CD14-positive monocyte (primary cell): ENCODE measurements around the gene LZTR1. TPM values are rescaled to one million over a fixed set of nuclear protein-coding genes. Genes with fewer than 3 reads are reported as not detected.

Experiments used
- DNase-seq, 3 donors: peaks; one replicate each; pipeline ENCODE4 v3.0.0-alpha.2; 2011 to 2022
- H2AFZ ChIP-seq: 2 replicates; pipeline ENCODE4 v1.6.0; 2012; ENCODE audit warnings: mild to moderate bottlenecking, low read depth, low read length, inconsistent platforms; ENCODE audit not compliant: insufficient read depth, poor library complexity, severe bottlenecking
- H3K27ac ChIP-seq, 2 donors: 1 replicate in 1 of 2; 2 replicates in 1 of 2; pipeline ENCODE4 v1.5.1; 2012 to 2013; ENCODE audit warnings: low read length in 2 of 2, control low read depth in 1 of 2, inconsistent platforms in 1 of 2, low read depth in 1 of 2, mild to moderate bottlenecking in 1 of 2
- H3K27me3 ChIP-seq, 2 donors: one replicate each; pipeline versions ENCODE4 v1.6.0 to v1.6.1; 2011 to 2013; ENCODE audit warnings: low read length in 2 of 2; ENCODE audit not compliant: control insufficient read depth in 2 of 2, insufficient read depth in 2 of 2
- H3K36me3 ChIP-seq, 2 donors: replicated peaks in 1 of 2; 1 replicate in 1 of 2; 2 replicates in 1 of 2; pipeline versions ENCODE4 v1.5.1 to v1.6.1; 2012 to 2013; ENCODE audit warnings: low read length in 2 of 2, control low read depth in 1 of 2, inconsistent platforms in 1 of 2, mild to moderate bottlenecking in 1 of 2; ENCODE audit not compliant: insufficient read depth in 2 of 2, control insufficient read depth in 1 of 2
- H3K4me1 ChIP-seq, 2 donors: 1 replicate in 1 of 2; 2 replicates in 1 of 2; pipeline versions ENCODE4 v1.5.1 to v1.6.1; 2012 to 2013; ENCODE audit warnings: low read length in 2 of 2, control low read depth in 1 of 2, inconsistent platforms in 1 of 2, mild to moderate bottlenecking in 1 of 2, moderate library complexity in 1 of 2; ENCODE audit not compliant: insufficient read depth in 2 of 2, control insufficient read depth in 1 of 2
- H3K4me2 ChIP-seq: replicated peaks from 2 replicates; pipeline ENCODE3; 2012; ENCODE audit warnings: low read length, moderate library complexity, mild to moderate bottlenecking; ENCODE audit not compliant: poor library complexity, severe bottlenecking; ENCODE audit errors: extremely low read depth
- H3K4me3 ChIP-seq, 3 experiments: fragments of 200-600 bp in 1 of 3; sonication (generic) in 1 of 3; replicated peaks in 1 of 3; 1 replicate in 2 of 3; 2 replicates in 1 of 3; pipeline ENCODE4 v1.5.1; 2011 to 2013; ENCODE audit warnings: low read length in 3 of 3, mild to moderate bottlenecking in 3 of 3, control low read depth in 2 of 3, low read depth in 2 of 3, inconsistent platforms in 1 of 3, moderate library complexity in 1 of 3
- H3K79me2 ChIP-seq: 2 replicates; pipeline ENCODE4 v1.6.0; 2012; ENCODE audit warnings: mild to moderate bottlenecking, control low read depth, inconsistent platforms, low read length, moderate library complexity; ENCODE audit not compliant: insufficient read depth
- H3K9ac ChIP-seq: 2 replicates; pipeline ENCODE4 v1.6.0; 2017; ENCODE audit warnings: low read length, mild to moderate bottlenecking; ENCODE audit not compliant: insufficient read depth, poor library complexity, severe bottlenecking
- H3K9me3 ChIP-seq, 2 donors: replicated peaks in 1 of 2; 1 replicate in 1 of 2; 2 replicates in 1 of 2; pipeline versions ENCODE4 v1.5.1 to v1.6.1; 2012 to 2013; ENCODE audit warnings: low read length in 2 of 2, control low read depth in 1 of 2; ENCODE audit not compliant: control insufficient read depth in 1 of 2, insufficient read depth in 1 of 2
- H4K20me1 ChIP-seq: 2 replicates; pipeline ENCODE4 v1.6.0; 2012; ENCODE audit warnings: mild to moderate bottlenecking, low read length, control low read depth, moderate library complexity; ENCODE audit not compliant: insufficient read depth
- H3K27ac Mint-ChIP-seq, 7 donors: one replicate each; pipeline ENCODE4 v1.8.0; 2020; ENCODE audit warnings: mild to moderate bottlenecking in 7 of 7, mixed read lengths in 7 of 7, moderate library complexity in 6 of 7, inconsistent platforms in 2 of 7
- H3K27me3 Mint-ChIP-seq, 3 donors: one replicate each; pipeline ENCODE4 v1.8.0; 2021 to 2022; ENCODE audit warnings: low read depth in 3 of 3, mild to moderate bottlenecking in 3 of 3, mixed read lengths in 3 of 3, moderate library complexity in 3 of 3, inconsistent platforms in 1 of 3
- H3K36me3 Mint-ChIP-seq, 2 donors: one replicate each; pipeline ENCODE4 v1.8.0; 2020; ENCODE audit warnings: mixed read lengths in 2 of 2, inconsistent platforms in 1 of 2, mild to moderate bottlenecking in 1 of 2
- H3K4me1 Mint-ChIP-seq: one replicate; pipeline ENCODE4 v1.8.0; 2020; ENCODE audit warnings: mild to moderate bottlenecking, mixed read lengths
- H3K4me3 Mint-ChIP-seq, 2 donors: one replicate each; pipeline ENCODE4 v1.8.0; 2020; ENCODE audit warnings: mild to moderate bottlenecking in 2 of 2, mixed read lengths in 2 of 2, moderate library complexity in 1 of 2
- H3K9me3 Mint-ChIP-seq, 7 donors: one replicate each; pipeline ENCODE4 v1.8.0; 2020 to 2022; ENCODE audit warnings: mixed read lengths in 7 of 7, mild to moderate bottlenecking in 6 of 7, moderate library complexity in 6 of 7, inconsistent platforms in 2 of 7
- WGBS: methylation state at CpG from one replicate; pipeline ENCODE4 v1.1.5; 2013; ENCODE audit warnings: missing lambda C conversion rate; ENCODE audit not compliant: insufficient coverage; 5-methylcytosine and 5-hydroxymethylcytosine counted together
- intact Hi-C, 2 donors: fragments of 100-400 bp; cut with micrococcal nuclease; formaldehyde crosslinking; loops; one replicate each; pipeline versions ENCODE4 v1.15.0 to v1.15.1; 2023
- polyA plus RNA-seq, 3 donors: library from polyadenylated mRNA; depleted of rRNA in 1 of 3; unstranded in 2 of 3; stranded (reverse) in 1 of 3; fragments of 300-500 nt in 2 of 3; fragments of >200 nt in 1 of 3; fragmentation: Illumina TruSeq in 2 of 3; gene quantifications; 1 replicate in 2 of 3; 2 replicates in 1 of 3; pipeline ENCODE4 v1.2.3, GENCODE V29; 2012 to 2021
- TF ChIP-seq, protein P1 (sequence below): fragments of 200-600 bp; IDR thresholded peaks from one replicate; pipeline ENCODE4 v1.8.0; 2022; ENCODE audit warnings: antibody characterized with exemption, mild to moderate bottlenecking

Gene LZTR1
- polyA plus RNA-seq, 3 donors: 7.1 to 63.3 (median 11.5) TPM

DNA sequence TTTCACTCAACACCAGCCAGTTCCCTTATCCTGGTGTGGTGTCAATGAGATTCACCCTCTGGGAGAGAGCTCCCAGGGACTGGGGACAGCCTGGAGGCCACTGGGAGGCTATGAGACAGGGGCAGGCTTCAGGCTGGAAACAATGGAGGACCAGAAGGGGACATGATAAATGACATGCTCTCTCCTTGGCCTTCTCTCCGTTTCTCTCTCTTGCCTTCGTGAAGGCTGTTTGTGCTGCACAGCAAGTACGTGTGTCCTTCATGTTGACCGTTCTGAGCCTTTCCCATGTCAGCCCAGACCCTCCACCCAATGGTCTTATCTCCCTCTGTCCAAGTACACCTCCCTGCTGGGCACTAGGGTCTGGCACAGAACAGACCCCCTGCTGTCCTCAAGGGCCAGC, 1.6 kb upstream of the LZTR1 start:
- TF ChIP-seq, protein P1, sequence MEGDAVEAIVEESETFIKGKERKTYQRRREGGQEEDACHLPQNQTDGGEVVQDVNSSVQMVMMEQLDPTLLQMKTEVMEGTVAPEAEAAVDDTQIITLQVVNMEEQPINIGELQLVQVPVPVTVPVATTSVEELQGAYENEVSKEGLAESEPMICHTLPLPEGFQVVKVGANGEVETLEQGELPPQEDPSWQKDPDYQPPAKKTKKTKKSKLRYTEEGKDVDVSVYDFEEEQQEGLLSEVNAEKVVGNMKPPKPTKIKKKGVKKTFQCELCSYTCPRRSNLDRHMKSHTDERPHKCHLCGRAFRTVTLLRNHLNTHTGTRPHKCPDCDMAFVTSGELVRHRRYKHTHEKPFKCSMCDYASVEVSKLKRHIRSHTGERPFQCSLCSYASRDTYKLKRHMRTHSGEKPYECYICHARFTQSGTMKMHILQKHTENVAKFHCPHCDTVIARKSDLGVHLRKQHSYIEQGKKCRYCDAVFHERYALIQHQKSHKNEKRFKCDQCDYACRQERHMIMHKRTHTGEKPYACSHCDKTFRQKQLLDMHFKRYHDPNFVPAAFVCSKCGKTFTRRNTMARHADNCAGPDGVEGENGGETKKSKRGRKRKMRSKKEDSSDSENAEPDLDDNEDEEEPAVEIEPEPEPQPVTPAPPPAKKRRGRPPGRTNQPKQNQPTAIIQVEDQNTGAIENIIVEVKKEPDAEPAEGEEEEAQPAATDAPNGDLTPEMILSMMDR: no peak
- H3K9me3 ChIP-seq: peaks cover 9 to 10% of the 10 kb centered on the region in 2 donors
- H2AFZ ChIP-seq: no peak overlapping the region
- Mint-ChIP-seq H3K4me3 (no peak overlapping the region), H3K27ac (peak overlapping the region in 3 of 7 donors; percentile 8 to 91 (median 89)), H3K4me1 (peaks cover 43% of the 10 kb centered on the region), H3K27me3 (peaks cover 6 to 11% (median 10%) of the 10 kb centered on the region in 3 donors), H3K9me3 (peaks cover 10 to 19% (median 14%) of the 10 kb centered on the region in 7 donors), H3K36me3 (peaks cover 25 to 26% of the 10 kb centered on the region in 2 donors)
- WGBS: 98% methylated on average over 4 of the region's 4 CpGs
- H3K27ac ChIP-seq: peak overlapping the region in 1 of 2 donors; percentile 90
- no peak overlapping the region for H3K4me3 ChIP-seq
- peaks cover 15% of the 10 kb centered on the region for H3K79me2 ChIP-seq
- H3K4me2 ChIP-seq: no peak overlapping the region
- peaks cover 0 to 3% of the 10 kb centered on the region in 2 donors for H3K27me3 ChIP-seq
- H3K36me3 ChIP-seq: peaks cover 3 to 12% of the 10 kb centered on the region in 2 donors
- H3K4me1 ChIP-seq: peaks cover 31 to 46% of the 10 kb centered on the region in 2 donors
- no peak for DNase-seq
- H3K9ac ChIP-seq: no peak overlapping the region
- no peaks in the 10 kb centered on the region for H4K20me1 ChIP-seq
- intact Hi-C loops: loop anchor here in 1 of 2 donors (10.0 kb wide), 1 partner anchor 64 kb away; the partner anchor contains the start of gene LRRC74B

DNA sequence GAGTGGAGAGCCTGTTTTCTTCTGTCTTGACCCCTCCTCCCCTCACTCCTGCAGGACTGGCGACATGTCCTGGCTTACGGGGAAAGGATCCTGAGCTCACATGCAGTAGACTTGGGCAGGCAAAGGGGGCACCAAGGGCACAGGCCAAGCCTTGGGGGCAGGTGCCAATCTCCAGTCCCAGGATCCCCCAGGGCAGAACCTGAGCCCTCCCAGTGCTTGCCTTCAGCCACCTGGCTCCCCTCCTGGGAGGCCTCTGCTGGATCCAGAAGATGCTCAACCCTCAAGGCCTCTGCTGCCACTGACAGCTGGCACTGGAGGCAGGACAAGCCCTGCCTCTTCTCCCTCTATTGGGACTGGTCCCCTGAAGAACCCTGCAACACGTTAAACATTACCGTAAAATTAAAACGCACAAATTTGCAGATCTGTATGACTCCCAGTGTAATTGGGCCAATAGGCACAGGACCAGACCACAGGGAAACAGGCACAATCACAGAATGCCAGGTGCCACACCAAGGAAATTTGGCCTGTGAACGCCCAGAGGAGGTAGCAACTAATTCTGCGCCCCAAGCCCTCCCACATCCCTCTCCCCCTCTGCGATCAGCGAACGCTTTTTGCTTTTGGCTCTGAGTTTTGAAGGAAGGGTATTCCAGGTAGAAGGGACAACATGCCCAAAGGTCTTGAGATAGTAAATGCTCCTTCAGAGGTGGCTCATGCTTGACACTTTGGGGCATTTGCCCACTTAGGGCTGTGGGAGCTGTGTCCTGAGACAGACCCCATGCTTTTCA, 967 bp upstream of the LZTR1 start:
- Histone ChIP-seq H3K79me2 (peaks cover 15% of the 10 kb centered on the region), H3K4me3 (peak overlapping the region; percentile 61 to 80 (median 73)), H2AFZ (peak overlapping the region; percentile 92), H3K4me2 (peak overlapping the region; percentile 77), H4K20me1 (no peaks in the 10 kb centered on the region), H3K9ac (peak overlapping the region; percentile 73), H3K9me3 (peaks cover 9 to 10% of the 10 kb centered on the region in 2 donors), H3K27me3 (peaks cover 0 to 3% of the 10 kb centered on the region in 2 donors), H3K36me3 (peaks cover 9 to 18% of the 10 kb centered on the region in 2 donors), H3K4me1 (peaks cover 31 to 46% of the 10 kb centered on the region in 2 donors), H3K27ac (peak overlapping the region; percentile 82 to 90)
- Mint-ChIP-seq H3K4me1 (peaks cover 43% of the 10 kb centered on the region), H3K9me3 (peaks cover 10 to 19% (median 13%) of the 10 kb centered on the region in 7 donors), H3K27me3 (peaks cover 6 to 11% (median 10%) of the 10 kb centered on the region in 3 donors), H3K4me3 (peak overlapping the region; percentile 88 to 98), H3K36me3 (peaks cover 30 to 31% of the 10 kb centered on the region in 2 donors), H3K27ac (peak overlapping the region; percentile 84 to 92 (median 89))
- intact Hi-C loops: loop anchor here in 1 of 2 donors (10.0 kb wide), 1 partner anchor 64 kb away; the partner anchor contains the start of gene LRRC74B
- TF ChIP-seq, protein P1: no peak
- DNase-seq: no peak
- 70% methylated on average over 5 of the region's 10 CpGs for WGBS
